ENCODE measurements around the gene RC3H2. TPM values are rescaled to one million over a fixed set of nuclear protein-coding genes. Genes with fewer than 3 reads are reported as not detected.

Gene RC3H2
- total and polyA plus RNA-seq, 10 of the 15 experiments (the other 5 are each of a cell fraction or from before 2014, with no cell fraction given), result 7.2 to 25.5 (median 16.1) TPM

- TF ChIP-seq, protein P1, sequence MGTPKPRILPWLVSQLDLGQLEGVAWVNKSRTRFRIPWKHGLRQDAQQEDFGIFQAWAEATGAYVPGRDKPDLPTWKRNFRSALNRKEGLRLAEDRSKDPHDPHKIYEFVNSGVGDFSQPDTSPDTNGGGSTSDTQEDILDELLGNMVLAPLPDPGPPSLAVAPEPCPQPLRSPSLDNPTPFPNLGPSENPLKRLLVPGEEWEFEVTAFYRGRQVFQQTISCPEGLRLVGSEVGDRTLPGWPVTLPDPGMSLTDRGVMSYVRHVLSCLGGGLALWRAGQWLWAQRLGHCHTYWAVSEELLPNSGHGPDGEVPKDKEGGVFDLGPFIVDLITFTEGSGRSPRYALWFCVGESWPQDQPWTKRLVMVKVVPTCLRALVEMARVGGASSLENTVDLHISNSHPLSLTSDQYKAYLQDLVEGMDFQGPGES (IDR thresholded peaks at IDR 0.05), result no peak; the same call in 1 of the 2 replicates
- TF ChIP-seq TCF3 (IDR thresholded peaks at IDR 0.05; ENCODE audit: borderline replicate concordance, insufficient read depth, low read depth, low read length) (no peak), MEF2B (IDR thresholded peaks at IDR 0.05; ENCODE audit: partially characterized antibody, poor library complexity, severe bottlenecking) (peak; percentile 98), E2F4 (IDR thresholded peaks at IDR 0.05; ENCODE audit: low read depth, low read length) (no peak), NFXL1 (IDR thresholded peaks at IDR 0.05; ENCODE audit: borderline replicate concordance) (no peak), ZNF622 (IDR thresholded peaks at IDR 0.05) (no peak), BCL3 (IDR thresholded peaks at IDR 0.05; ENCODE audit: borderline replicate concordance, insufficient read depth, low read depth, low read length, poor library complexity, severe bottlenecking) (no peak), E4F1 (IDR thresholded peaks at IDR 0.05; ENCODE audit: borderline replicate concordance, partially characterized antibody) (peak; percentile 62), KLF5 (IDR thresholded peaks at IDR 0.05; ENCODE audit: partially characterized antibody) (peak; percentile 59), ETV6 (conservative IDR thresholded peaks at IDR 0.05 in 1 of 2, IDR thresholded peaks at IDR 0.05 in 1 of 2; ENCODE audit: borderline replicate concordance in 1 of 2, low read depth in 1 of 2) (peak in 1 of 2 experiments; percentile 13; a peak in 1 of 4 replicates), ZBED1 (IDR thresholded peaks at IDR 0.05; ENCODE audit: borderline replicate concordance) (no peak), BRCA1 (IDR thresholded peaks at IDR 0.05; ENCODE audit: low read depth, low read length) (no peak), FOXM1 (IDR thresholded peaks at IDR 0.05; ENCODE audit: low read depth, low read length) (no peak), EP300 (IDR thresholded peaks at IDR 0.05; ENCODE audit: borderline replicate concordance in 1 of 2, control insufficient read depth in 1 of 2, low read depth in 2 of 2, low read length in 2 of 2) (no peak), SUZ12 (IDR thresholded peaks at IDR 0.05; ENCODE audit: unreplicated experiment) (no peak), JUNB (IDR thresholded peaks at IDR 0.05) (no peak), ZNF274 (IDR thresholded peaks at IDR 0.05; ENCODE audit: insufficient read depth, insufficient read length) (no peak)
Observed at GRCh38 chr9:122931226-122932121, 26.3 kb upstream of the RC3H2 start, which contains the start of gene ZBTB26 (continued).
